ENCODE data around the gene HOXD11.

The HOXD11 gene

DNA sequence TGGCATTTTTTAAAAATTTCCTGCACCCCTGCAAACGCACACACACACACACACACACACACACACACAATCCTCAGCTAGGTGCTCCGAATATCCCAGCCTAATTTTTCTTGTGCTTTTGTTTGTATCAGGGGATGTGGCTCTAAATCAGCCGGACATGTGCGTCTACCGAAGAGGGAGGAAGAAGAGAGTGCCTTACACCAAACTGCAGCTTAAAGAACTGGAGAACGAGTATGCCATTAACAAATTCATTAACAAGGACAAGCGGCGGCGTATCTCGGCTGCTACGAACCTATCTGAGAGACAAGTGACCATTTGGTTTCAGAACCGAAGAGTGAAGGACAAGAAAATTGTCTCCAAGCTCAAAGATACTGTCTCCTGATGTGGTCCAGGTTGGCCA is 12.7 kb upstream of the HOXD11 start:
- no peak for DNase-seq

DNA sequence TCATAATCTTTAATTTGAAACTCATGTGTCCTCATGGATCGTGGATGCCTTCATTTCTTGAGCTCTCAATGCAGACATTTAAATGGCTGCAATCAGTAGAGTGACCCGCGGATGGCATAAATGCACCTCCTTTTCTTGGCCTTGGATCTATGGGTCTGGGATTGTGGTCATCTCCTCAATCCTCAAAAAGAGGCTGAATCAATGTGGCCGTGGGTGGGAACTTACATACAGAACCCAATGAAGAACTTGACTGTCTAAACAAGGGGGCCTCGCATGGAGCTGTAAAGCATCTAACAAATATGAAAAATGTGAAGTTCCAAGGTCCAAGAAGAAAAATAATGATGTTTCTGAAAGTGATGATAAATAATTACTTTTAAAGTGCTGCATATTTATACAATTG is 11.7 kb upstream of the HOXD11 start:
- no peak for DNase-seq

DNA sequence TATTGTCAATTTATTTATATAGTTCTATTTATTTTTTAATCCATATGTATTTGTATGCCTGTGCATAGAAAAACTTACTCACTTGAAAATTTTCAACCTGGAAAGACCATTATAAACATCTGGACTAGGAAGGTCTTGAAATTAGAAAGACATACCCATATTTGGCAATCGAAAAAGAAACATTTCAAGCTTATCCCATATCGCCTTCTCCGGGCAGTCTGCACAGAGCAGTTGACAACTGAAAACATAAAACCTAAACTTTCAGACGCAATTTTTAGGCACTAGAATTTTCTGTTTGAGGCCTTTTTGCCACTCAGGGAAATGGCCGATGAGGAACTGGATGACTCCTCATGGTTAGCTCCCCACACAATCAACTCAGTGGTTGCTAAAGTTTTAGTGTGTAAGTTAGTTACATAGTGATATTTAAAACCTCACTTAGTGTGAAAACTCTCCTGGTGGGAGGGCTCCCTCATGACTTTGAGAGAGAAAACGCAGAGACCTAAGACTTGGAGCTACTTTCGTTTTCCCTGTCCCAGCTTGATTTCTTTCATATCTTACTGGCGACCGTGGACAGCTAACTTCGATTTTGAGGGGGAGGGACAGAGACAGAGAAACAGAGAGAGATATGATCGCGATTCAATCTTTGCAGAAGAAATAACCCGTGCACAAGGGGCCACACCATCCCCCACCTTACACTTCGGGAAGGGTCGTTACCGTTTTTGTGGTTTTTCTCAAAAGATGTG is 10.7 kb upstream of the HOXD11 start:
- peak in 1 of 2 donors; percentile 7 for DNase-seq

DNA sequence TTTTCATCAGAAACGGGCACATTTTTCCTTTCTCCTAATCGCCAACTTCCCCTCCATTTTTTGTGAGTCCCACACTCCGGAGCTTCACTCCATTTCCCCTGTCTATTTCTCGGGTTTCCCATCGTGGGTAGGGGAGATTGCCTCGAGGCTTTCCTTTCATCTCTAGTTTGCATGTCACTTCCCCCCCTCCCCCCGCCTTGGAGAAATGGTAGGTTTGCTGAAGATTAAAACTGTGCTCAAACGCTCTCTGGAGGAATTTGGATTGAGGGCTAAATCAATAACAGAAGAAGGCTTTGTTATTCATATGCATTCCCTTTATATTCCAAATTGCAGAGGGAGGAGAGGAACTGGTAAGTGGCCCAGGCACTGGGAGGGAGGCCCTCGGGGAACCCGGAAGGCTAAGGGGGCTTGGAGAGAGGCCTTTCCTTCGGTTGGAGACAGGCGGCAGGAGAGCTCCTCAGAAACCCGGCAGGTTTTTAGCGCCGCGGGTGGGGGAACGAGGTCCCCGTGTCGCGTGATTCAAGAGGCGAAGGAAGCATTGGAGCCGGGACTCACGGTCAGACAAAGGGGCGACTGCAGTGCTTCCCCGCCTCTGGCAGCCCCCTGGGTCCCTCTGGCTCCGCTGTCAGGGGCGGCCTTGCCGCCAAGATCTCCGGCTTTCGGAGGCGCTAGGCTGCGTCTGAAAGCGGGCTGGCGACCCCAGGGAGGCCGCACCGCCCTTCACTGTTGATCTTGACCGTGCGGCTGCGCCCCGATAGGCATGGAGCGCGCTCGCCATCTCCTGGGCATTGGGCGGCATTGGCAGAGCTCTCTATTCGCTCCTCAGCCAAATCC is 9.9 kb upstream of the HOXD11 start:
- DNase-seq: peak; percentile 41 to 43

DNA sequence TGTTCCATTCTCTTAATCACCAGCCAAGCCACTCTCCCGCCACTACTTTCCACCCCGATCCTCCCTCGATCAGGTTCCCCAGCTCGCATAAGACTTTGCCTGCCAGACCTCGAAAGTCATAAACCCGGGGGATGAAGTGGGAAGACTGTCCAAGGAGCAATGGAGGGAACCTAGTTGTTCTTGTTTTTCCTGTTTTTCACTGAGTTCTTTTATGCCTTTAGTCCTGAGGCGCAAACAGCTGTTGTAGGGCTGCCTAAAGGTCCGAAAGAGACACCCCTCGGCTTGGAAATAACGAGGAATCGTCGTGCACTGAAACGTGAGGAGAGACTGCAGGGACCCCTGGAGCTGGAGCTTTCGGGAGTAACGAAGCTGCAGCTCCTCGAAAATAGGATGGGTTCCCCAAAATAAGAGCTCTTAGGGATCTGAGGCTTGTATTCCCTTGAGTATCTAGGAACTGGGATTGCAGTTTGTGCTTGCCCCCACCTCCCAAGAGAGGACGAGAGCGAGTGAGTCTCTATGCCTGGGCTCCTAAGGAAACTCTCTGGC is 9.2 kb upstream of the HOXD11 start:
- DNase-seq: no peak

DNA sequence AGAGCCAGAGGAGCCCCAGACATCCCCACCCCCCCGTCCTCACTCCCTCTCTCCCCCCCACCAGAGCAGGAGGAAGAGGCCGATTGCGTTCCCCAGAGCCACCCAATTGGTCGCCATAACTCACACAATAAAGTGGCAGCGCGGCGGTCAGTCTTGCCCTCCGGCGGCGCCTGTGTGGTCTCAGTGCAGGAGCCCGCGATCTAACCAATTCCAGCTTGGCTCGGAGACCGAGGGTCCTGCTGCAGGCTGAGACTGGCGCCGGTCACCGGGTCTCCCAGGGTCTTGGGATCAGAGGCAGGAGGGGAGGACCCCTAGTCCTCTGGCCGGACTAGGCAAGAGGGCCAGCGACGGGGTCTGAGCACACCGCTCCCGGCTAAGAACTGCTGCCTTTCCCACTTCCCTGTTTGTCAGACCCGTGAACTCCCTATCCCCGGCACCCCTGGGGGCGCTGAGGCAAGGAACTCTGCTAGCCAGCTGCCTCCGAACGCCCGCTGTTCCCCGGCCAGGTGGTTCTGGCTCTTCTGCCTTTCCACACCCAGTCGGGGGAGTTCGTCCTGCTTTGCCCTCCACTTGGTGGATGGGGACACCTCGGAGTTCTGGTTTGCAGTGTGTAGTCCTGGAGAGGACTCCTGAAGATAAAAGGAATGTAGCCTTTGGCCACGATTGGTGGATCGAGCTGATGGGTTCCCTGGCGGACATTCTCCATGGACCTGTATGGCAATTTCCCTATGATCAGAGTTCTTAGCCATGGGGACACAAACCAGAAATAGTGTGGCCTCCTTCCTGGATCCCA is 8.5 kb upstream of the HOXD11 start:
- DNase-seq: no peak

DNA sequence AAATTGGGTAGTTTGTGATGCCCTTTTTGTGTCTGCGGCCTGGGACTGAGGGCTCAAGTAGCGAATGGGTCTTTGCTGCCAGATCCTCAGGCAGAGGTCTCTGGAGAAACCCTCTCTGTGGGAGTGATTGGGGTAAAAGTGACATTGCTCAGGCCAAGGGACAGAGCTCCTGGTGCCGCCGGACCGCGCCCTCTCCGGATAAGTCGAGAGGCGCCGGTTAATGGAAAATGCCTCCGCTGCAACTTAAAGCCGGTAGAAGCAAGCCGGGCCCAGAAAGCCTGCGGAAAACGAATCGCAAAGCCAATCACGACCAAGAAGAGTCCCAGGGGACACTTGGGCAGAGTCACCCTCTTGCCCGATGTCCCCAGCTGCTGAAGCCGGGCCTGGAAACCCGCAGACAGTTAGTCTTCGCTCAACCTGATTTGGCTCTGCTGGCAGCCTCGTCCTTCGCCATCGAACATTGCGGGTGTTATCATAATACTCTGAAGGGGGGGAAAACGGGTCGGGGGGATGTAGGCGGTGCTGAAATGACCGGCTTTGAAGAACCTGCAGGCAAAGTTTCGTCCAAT is 7.8 kb upstream of the HOXD11 start:
- no peak for DNase-seq

DNA sequence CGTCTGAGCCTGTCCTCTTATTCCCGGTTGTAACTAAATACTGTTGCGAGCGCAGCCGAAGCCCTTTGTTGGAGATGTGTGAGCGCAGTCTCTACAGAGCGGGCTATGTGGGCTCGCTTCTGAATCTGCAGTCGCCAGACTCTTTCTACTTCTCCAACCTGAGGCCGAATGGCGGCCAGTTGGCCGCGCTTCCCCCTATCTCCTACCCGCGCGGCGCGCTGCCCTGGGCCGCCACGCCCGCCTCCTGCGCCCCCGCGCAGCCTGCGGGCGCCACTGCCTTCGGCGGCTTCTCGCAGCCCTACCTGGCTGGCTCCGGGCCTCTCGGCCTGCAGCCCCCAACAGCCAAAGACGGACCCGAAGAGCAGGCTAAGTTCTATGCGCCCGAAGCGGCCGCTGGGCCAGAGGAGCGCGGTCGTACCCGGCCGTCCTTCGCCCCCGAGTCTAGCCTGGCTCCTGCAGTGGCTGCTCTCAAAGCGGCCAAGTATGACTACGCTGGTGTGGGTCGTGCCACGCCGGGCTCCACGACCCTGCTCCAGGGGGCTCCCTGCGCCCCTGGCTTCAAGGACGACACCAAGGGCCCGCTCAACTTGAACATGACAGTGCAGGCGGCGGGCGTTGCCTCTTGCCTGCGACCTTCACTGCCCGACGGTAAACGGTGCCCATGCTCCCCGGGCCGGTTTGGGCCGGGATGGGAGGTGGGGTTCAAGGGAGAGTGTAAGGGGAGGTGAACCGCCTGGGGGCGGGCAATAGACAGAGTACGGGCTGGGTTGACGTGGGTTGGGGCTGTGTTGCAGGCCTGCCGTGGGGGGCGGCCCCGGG is 7.1 kb upstream of the HOXD11 start, which contains the start of gene HOXD12:
TSS of gene HOXD12 (plus strand) at position 68 of the 819 bp plus-strand sequence. CDS start at position 75, 7 bp downstream.
- no peak for DNase-seq

DNA sequence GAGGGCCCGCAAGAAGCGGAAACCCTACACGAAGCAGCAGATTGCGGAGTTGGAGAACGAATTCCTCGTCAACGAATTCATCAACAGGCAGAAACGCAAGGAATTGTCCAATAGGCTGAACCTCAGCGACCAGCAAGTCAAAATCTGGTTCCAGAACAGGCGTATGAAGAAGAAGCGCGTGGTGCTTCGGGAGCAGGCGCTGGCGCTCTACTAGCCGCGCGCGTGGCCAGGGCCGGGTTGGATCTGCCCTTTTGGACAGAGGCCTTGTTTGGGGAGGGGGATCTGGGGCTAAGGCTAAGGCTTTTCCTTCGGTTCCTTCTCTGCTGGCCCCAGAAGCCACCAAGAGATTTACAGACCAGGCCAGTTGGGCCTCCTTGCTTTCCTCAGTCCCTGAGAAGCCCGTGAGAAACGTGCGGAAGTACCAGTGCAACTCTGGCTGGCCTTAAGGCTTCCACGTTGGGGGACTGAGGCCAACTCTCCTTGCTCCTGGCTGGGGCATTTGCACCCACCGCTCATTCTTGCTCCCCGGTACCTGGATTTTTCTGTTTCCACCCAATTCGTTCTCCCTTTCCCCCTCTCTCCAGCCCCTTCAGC is 6.4 kb upstream of the HOXD11 start:
- DNase-seq: no peak

DNA sequence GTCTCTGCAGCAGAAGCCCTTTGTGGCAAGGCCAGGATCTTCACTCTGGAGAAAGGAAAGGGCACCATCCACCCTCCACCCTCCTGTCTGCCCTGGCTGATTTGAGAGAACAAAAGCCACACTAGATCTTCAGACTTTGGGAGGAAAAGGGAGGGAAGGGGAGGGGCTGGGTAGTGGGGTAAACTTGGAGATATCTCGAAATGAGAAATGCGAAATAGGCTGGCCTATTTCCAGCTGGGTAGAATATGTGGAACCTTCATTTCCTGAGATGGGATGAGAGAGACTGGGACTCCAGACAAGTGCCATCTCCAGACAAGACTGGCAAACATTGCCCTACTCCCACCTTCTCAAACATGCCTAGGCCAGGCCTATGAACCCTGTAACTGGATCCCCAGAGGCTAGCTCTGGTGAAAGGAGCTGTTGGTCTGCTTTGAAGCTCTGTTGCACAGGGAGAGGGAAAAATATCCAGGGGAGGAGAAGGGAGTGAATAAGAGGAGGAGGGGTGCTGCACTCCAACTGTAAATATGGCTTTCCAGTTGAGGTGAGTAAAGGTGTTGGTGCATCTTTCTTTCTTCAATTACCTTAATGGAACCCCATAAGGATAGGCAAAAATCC is 5.8 kb upstream of the HOXD11 start:
- no peak for DNase-seq

DNA sequence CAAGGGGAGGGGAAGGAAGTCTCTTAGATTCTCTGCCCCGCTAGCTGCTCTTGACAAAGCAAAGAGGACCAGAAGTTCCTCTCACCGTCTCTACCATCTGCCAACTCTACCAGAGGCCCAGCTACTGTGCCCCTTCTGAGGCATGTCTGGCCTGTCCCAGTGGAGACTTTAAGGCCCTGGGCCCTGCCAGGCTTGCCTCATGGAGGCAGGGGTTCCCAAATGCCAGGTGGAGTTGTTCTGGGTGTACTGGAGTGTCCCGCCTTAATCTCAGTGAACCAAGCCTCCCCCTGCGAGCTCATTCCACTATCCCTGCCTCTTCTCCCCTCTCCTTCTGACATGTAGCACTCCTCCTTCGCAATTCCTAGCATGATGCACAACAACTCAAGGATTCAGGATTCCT is 5.2 kb upstream of the HOXD11 start:
- no peak for DNase-seq

DNA sequence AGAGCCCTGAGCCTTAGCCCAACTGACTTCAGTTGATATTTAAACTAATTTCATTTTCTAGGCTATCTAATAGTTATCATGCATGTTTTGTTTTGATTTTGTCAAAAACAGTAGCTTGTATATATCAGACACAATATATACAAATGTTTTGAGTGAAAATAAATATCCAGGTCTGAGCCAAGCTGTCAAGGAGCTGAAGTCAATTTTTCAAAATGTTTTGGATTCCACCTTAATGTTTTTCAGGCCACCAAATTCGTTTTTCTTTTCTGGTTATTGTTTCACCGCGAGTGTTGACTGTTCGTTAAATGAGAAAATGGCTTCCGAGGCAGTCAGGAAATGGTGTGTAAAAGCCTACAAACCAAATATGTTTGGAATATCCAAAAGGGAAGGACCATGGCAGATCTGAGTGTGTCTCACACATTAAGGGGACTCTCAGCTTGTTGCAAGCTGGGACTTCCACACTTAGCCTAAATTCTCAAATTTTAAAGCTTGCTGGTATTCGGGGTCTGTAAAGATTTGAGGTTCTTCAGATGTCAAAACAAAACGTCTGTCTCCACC is 4.7 kb upstream of the HOXD11 start:
- no peak for DNase-seq

DNA sequence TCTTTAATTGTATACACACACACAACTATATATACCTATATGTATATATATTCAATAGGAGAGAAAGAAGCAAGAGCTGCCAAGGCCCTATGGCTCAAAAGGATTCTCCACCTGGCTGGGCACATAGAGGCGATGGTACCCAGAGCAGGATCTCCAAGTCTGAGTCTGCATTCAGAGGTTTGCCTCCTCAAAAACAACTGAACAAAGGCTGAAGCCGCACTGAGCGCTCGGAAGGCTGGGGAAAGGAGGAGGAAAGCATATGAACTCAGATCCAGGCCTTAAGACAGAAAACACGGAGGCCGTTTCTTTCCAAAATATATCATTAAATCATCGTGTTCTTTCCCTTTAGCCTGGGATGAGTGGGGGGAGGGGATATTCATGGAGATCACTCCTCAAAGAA is 3.9 kb upstream of the HOXD11 start:
- DNase-seq: no peak

DNA sequence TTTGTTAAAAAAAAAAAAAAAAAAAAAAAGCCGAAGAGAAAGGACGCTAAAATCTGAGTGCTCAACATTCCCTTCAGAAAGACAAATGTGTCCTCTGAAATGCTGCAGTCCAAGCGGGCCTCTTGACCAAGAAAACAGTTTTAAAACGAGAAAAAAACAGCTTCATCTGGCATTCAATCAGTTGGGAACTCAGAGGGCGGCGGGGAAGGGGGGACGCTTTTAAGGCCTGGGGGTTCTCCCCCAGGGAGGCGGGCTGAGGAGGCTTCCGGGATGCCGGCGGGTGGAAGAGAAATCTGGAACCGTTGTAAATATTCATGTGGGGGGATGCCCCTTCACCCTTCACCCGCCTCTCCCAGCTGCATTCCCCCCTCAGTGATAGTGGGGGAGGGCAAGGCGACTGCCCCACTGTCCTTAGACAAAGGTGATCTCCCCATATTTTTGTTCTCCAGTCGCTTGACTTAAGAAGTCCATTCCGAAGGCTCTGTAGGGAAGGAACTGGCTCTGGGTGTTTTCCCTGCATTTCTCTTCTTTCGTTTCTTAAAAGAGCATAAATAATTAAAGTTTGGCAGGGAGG is 3.3 kb upstream of the HOXD11 start:
- DNase-seq: no peak

DNA sequence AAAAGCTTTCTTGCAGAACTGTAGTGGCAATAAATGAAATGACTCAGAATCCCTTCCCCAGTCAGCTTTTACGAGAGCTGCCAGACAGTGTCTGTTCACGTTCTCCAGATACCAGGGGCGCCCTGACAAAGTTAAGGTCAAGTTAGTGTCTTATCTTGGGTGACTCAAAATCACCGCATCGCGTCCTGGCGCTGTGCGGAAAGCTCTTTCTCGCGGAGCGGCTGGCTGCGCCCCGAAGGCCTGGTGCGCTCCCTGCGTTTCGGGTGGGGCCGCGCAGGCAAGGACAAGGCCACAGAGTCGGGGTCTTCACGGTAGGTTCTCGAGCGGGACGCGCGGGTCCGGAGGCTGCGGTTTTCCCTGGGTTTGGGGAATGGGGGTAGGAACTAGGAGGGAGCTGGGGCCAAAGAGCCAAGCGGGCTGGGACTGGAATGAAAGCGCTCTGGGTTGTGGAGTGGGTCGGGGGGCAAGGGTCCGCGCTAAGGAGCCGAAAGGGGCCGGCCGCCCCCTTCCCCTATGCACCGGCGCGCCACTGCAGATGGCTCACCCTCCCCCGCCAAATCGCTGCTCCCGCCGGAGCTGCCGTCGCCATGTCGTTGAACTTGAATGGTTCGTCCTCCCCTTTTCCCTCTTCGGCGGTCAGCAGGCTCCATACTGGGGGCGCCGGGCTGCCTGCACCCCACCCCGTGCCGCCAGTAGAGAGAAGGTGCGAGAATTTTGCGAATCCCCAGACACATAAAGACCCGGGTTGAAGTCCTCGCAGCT is 2.6 kb upstream of the HOXD11 start:
- no peak for DNase-seq

DNA sequence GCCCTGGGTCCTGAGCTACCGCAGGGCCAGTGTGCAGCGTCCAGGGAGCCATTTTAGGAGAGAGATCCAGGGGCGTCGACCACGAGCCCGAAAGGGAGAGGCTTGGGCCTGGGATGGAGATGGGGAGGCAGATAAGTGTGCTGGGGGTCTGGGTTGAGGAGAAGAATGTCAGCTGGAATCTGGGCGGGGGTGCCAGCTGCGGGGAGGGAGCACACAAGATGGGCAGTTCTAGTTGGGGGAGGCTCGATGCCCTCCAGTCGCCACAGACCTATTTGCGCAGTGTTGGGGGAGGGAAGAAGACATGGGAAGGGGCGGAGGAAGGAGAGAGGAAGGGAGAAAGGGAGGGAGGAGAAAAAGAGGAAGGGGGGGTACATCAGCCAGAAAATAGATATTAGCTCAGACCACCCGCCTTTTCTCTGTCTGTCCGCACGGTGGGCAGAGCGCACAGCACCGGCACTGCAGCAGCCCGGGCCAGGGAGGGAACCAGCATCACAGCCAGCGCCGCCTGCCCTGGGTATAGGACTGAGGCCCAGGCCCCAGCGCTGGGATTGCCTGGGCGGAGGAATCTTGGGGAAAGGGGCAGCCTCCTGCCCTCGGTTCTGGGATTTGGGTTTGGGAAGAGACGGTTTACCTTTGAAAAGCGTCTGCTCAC is 1.9 kb upstream of the HOXD11 start:
- no peak for DNase-seq

DNA sequence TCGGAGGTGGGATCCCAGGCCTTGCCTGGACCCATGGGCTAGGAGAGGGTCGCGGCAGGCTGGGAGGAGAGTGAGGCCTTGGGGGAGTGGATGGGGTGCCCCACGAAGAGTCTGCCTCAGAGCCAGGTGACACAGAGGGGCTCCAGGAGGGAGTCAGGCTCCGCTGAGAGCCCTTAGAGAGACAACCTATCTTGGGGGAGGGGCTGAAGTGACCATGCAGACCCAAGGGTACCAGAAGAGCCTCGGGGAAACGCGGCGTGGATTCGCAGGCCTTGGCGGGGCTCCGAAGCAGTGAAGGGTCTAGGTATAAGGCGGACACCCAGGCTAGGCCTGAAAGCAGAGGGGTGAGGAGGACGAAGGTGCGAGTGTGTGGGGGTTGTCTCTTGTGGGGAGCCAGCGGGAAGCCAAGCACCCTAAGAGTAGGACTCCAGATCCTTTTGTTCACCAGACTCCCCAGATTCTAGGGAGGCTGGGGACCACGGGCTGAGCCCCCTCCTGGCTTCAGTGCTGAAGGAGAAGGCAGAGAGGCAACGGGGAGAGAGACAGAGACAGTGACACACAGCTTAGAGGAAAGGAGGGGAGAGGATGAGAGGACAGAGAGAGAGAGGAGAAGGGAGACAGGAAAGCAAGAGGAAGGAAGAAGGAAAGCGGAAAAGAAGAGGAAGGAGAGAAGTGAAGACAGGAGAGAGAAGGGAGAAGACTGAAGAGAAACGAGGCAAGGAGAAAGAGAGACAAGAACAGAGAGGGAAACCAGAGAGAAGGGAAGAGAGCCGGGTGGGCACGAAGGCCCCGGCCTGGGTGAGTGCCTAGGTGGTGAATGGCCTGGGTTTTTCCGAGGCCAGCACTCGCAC is 1.1 kb upstream of the HOXD11 start:
- no peak for DNase-seq

DNA sequence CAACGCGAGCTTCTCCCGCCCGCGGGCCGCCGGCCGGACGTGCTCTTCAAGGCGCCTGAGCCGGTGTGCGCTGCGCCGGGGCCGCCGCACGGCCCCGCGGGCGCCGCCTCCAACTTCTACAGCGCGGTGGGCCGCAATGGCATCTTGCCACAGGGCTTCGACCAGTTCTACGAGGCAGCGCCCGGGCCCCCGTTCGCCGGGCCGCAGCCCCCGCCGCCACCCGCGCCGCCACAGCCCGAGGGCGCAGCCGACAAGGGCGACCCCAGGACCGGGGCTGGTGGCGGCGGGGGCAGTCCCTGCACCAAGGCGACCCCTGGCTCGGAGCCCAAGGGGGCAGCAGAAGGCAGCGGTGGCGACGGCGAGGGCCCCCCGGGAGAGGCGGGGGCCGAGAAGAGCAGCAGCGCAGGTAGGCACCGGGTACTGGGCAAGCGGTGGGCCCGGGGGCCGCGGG is 676 bp downstream of the HOXD11 start:
- no peak for DNase-seq
